T-helper 22 cell (primary cell): Measurements from ENCODE around the gene NSG1.

Source experiments
- DNase-seq: peaks from one replicate; pipeline ENCODE4 v3.0.0-alpha.2; 2020; ENCODE audit warnings: low read depth

Gene NSG1

DNA sequence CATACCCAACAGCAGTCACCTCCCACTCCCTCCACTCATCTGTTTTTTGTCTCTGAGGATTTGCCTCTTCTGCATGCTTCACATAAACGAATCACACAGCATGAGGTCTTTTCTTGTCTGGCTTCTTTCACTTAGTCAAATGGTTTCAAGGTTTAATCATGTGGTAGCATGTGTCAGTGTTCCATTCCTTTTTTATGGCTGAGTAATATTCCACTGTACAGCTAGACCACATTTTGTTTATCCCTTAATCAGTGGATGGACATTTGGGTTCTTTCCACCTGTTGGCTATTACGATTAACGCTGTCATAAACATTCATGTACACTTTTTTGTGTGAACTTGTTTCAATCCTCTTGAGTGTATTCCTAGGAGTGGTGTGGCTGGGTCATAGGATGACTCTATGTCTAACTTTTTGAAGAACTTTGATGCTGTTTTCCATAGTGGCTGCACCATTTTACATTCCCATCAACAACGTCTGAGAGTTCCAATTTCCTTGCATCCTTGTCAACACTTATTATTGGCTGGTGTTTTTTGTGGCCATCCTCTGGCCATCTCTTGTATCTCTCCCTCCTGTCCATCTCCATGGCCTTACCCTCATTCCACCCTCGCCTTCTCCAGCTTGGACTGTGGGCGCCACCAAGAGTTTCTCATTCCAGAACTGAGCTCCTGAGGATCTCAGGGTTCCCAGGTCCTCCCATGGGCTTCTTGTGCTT, 12.4 kb upstream of the NSG1 start:
- no peak for DNase-seq

DNA sequence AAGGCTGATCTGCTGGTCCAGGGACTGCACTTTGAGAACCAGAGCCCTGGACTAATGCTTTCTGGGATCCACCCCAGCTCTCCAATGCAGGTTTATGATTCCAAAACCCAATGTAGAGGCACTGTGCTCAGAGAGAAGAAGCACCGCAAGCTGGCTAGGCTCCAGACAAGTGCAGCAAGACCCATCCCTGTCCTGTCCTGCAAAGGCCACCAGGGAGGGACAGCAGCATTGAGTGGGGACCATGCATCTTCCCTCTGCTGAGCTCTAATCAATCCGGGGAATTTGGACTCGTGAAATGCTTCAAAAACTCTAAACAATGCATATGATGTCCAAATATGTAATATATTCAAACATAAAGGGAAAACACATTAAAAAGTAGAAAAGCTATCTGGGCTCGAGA, 10.8 kb upstream of the NSG1 start:
- no peak for DNase-seq

DNA sequence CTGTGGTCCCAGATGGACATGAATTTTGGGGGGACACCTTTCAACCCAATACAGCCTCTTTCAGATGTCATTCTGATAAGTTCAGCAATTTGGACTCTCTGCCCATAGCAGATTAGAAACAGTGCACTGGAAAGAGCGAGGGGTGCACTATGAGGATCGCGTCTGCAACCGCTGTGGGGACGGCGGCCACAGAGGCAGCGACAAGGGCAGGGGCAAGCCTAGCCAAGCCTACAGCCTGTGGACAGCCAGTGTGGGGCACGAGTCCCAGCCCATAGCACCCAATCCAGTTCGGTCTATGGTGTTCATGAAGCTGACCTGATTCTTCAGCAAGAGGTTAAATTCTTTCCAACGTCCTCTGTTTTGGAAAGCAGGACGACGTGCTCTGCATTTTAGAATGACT, 9.7 kb upstream of the NSG1 start:
- DNase-seq, result no peak

DNA sequence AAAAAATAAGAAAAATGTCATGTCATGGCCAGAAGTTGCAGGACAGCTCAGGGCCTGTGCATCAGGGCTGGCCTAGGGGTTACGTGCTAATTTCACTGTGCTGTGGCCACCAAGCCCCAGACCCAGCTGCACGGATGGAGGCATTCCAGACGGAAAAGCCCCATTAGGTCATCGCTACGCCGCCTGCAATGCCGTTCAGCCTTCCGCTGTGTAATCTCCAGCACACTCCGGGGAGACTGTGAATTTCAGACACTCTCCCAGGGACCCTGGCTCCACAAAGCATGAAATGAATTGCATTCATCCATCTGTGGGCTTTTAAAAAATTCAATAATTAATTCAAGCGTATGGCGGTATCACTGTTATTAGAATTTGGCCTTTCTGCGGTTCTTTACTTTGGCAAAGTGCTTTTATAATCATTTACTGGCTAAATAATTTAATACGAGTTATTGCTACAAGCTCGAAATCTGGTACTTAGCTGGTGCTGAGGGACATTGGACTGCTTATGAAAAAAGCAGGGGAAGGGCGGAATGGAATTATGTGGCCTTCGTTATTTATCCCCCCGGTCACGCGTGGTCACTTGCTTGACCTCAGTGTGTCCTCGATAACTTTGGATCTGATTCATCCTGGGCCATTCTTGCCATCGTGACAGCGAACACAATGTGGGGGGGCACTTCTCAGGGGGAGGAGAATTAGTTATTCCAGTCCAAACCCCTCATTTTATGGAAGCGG, 9.0 kb upstream of the NSG1 start:
- no peak for DNase-seq

DNA sequence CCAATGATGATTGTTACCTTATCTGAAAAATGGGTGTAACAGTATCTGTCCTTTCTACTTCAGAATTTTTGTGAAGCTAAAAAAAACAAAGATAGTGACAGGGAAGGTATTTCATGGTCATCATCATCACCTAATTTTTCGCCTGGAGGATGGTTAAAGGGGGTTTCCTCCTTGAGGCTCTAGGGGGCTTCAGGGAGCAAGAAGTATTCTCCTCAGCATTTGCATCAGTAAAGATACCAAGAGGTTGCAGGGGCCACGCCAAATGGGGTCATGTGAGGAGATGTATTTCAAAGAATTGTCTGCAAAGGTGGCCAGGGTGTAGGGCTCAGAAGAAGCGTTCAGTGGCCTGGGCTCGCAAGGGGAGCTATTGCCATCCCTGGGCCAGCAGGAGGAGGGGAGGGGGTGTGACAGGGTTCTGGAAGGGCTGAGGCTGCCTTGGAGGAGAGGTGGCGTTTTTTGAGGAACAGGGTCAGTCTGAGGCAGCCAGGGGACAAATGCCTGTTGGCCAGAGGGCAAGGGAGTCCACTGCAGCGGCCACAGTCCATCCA, 7.3 kb upstream of the NSG1 start:
- no peak for DNase-seq

DNA sequence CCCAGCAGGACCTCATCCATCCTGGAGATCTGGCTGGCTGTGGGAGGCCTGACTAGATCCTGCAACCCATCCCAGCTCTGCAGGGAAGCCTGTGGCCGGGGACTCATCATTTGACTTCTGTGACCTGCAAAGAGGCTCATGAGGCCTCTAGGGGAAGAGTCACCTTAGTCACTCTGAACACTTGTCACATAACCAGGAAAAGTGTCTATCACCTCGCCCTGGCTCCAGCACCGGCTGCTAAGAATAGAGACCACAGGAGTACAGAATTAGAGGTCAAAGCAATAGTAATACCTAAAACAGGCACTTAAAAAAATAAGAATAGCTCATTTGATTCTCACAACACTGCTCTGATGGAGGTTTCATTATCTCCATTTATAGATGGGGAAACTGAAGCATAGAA, 3.8 kb upstream of the NSG1 start:
- DNase-seq, result no peak

DNA sequence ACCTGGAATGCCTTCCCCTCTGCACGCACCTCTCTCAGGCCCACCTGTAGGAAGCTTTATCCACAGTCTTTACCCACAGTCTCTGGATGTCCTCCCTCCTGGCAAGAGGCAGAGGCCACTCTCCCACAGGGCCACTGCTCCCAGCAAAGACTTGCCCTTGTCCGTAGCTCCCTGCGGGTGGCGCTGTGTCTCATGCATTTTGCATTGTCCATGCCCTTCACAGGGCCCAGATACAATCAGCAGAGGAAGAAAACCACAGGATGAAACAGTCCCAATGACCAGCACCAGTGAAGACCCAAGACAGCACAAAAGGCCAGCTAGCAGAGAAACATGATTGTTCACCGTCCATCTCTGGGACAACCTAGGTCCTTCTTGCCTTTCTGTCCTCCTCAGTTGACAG, 2.1 kb upstream of the NSG1 start:
- no peak for DNase-seq

DNA sequence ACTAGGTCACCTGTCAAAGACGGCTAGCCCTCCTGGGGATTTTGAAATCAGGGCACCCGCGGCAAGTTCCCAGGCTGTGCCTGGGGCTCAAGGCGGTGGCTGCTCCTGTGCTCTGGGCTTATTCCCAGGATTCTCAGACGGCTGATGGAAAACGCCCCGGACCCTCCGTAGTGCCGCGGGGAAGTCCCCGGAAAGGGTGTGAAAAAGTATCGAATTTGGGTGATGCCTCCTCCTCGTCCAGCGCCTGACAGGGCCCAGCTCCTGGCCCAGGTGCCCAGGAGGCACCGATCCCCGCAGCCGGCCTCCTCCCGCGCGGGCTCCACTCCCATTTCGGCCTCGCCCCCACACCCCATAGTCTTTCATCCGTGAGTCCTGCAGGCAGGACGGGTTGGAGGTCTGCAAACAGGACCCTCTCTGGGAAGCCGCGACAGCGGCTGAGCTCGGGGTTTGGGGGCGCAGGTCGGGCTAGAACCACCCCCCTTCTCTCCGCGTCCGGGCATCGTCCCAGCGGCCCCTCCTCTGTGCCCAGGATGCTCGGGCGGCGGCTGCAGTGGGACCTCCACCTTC, 1.1 kb upstream of the NSG1 start:
- DNase-seq, result no peak

DNA sequence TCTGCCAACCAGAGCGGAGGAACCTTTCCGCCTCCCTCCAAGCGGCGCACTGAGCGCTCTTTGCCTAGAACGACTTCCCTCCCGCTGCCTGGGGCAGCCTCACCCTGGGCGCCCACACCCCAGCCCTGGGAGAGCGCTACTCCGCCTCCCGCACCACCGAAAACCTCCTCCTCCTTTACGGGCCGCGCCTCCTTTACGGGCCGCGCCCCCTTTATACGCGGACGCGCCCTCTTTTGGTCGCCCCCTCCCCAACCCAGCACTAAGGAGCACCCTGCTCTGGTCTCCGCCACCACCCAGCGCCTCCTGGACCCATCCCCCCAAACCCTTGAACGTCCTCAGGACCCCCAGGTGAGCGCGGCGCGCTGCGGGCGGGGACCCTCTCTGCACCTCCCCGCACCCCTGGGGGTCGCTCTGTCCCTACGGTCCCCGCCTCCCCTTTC, 586 bp upstream of the NSG1 start:
- peak; percentile 7 for DNase-seq

DNA sequence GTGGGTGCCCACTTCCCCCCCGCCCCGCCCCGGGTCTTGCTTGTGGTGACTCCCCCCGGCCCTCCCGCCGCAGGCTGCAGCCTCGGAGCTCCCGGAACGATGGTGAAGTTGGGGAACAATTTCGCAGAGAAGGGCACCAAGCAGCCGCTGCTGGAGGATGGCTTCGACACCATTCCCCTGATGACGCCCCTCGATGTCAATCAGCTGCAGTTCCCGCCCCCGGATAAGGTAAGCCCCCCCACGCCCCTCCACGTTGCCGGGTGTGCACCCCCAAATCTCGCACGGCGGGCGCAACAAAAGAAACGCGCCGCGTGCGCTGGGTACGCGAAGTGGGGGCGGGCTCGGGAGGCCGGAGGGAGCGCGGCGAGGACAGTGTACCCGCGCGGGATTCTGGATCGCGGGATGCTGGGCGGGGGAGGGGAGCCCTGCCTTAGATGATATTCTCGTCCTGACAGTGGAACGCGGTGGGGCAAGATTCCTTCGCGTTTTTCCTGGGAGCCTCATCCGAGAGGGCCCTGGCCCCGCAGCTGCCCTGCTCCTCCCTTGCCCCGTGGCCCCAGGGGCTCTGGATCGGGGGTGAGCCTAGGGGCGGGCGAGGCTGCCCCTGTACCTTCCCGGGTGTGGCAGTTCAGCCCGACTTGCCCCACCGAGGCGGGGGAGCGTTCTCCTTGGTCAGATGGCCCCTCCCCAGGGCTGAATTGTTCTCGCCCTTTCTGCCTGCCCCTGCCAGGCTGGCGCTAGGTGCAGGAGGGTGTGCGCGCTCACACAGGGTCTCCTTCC, 819 bp downstream of the NSG1 start:
- DNase-seq, result no peak

DNA sequence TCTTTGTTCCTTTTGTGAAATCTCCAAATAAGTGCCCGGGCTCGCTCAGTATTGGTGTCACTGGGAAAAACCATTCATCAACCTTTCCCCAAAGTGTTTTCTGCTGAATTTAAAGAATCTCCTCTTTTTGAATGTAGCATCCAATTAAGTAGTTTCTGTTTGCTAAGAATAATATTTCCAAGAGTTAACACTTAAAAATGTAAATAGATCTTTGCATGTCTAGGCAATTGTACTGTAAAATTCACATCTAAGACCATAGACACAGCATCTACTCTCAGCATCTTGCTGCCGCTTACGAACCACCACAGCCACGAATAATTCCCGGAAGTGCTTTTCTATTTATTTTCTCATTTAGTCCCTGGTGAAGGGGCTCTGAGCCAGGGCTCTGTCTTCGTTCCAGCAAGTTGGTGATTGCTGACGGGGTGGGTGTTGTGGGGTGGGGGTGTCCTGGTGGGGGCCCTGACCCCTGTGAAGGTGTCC, 1.4 kb downstream of the NSG1 start:
- no peak for DNase-seq

DNA sequence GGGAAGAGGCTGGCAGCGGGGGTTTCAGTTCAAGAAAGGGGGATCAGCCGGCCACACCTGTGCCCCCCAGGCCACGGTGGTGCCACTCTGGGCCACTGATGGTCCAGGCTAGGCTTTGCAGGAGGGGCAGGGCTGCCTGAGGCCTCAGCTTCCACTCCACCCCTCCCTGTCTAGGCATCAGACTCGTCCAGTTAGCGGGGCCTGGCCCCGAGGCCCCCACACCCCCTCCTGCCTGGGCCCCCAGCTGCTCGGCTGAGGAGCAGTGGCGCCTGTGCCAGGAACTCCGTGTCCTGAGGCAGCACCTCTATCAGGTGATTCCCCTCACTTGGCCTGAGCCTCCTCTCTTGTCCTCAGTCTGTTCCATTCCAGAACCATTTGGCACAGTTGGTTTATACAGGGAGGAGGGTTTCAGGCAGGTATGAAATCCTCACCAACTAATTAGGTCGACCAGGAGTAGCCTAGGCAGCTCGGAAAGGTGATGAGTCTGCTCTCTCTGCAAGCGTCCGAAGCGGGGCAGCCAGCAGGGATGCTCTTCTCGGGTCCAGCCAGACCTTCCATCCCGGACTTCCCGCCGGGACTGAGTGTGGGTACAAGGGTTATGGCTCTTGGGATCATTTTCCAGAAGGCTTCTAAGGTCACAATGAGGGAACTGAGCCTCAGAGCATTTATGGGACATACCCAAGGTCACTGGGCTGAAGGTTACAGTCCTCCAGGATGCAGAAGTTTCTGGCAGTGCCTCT, 2.1 kb downstream of the NSG1 start:
- no peak for DNase-seq

DNA sequence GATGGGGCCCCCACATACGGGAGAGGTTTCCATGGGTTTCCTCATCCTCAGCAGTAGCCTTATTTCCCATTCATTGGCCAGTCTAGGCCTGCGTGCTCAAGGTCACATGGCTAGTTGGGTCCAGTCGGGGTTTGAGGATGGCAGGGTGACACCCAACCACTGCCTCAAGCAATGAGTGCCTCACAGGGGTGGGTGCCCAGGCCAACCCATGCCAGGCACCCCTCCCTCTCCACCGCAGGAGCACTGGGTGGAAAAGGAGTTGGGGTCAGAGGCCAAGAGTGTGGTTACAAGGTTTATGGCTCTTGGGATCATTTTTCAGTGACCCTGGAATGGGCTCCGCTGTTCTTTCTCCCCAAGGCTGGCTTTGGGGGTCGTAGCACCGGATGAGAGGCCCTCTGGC, 3.1 kb downstream of the NSG1 start:
- no peak for DNase-seq

DNA sequence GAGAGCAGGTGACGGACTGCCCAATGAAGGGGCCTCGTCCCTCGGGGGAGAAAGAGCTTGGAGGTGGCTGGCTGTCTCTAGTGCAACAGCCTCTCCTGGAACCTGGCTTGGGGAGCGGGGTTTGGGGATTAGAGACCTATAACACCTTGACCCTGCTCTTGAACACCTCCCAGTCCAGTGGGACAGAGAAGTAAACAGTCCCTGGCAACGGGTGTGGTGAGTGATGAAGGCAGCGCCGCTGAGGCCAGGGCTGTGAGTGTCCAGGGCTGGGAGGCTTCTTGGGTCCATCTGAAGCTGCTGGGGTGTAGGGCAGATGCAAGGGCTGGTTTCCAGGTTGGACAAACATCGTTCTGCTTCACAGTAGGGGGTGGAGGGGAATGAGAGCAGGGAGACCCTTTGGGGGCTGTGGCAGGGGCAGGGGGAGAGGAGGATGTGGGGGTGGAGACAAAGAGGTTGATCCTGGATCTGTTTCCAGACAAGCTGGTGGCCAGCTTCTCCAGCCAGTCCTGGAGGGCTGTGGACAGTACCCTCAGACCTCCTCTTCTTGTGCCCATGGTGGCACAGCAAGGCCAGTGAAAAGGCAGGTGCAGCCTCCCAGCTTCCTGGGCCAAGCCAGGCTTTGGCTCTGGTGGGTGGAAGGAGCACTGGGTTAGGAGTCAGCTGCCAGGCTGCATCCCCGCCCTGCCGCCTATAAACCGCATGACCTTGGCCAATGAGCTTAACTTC, 3.8 kb downstream of the NSG1 start:
- no peak for DNase-seq

DNA sequence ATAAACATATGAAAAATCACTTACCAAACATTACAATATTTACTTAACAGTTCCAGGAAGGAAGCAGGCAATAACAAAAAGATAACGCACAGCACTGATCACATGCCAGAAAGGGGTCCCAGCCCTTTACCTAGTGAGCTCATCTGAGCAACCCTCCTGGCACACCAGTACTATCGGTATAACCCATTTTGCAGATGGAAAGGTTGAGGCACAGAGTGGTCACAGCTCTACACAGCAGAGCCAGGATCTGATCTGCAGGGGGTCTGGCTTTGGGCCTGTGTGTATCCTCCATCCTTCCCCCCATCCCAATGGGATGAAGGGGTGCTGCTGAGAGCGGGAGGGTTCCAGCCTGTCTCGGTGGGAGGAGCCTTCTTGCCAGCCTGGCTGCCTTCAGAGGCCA, 5.0 kb downstream of the NSG1 start:
- DNase-seq, result no peak

DNA sequence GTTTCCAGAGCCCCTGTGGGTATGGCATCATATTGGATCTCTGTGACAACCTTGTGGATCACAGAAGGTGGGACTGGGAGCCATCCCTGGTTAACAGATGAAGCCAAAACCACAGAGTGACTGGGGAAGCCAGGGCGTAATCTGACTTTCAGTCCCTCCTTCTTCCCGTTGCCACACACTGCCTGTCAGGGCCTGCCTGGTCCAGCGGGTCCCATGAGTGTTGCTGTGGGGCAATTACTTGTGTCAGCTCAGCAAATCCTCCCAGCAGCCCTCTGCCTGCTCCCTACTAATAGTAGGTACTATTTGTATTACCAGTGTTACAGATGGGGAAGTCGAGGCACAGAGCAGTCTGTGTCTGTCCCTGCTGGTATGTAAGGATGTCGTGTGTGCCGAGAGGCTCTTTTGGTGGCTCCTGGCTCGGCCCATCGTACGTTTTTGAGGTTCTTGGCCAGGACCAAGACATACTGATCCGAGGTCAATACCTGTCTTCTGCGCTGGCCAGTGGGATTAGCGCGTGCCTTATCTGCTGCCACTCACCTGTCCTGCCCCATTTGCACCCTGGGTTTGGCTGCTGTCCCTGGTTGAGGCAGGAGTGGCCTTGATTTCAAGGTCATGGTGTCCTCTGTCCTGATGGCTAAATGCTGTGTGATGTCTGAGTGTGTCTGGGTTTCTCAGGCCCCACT, 5.7 kb downstream of the NSG1 start:
- DNase-seq, result no peak

DNA sequence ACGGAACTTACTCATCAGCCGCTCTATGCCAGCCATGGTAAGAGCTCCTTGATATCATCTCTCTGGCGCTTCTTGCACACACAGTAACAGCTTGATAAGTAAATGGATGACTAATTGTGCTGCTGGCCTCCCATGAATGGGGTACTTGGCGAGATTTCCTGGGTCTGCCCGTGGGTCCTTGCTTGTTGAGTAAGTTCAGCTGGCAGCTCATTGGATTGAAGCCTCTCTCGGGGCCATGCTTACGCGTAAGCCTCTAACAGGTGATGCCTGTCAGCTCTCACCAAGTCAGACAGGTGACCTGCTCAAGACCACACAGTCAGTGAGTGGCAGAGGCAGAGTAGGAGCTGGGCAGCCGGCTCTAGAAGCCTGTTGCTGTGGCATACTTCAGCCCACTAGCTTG, 7.7 kb downstream of the NSG1 start:
- no peak for DNase-seq

DNA sequence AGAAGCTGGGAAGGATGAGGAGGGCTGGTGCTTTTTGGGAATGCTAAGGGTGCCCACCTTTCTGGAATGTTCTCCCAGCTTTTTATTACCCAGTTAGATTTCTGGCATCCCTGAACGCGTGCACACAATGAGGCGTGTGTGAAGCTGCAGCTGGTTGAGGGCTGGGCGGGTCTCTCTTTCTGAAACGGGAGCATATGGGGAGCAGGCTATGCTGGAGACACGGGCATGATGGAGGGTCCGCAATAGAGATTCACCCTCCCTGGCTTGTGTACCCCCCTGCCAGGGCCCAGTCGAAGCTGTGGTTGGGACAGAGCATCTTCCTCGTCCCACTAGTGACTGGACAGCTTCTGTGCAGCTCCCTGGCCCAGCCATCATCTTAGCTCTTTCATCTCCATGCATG, 8.5 kb downstream of the NSG1 start:
- DNase-seq, result no peak

DNA sequence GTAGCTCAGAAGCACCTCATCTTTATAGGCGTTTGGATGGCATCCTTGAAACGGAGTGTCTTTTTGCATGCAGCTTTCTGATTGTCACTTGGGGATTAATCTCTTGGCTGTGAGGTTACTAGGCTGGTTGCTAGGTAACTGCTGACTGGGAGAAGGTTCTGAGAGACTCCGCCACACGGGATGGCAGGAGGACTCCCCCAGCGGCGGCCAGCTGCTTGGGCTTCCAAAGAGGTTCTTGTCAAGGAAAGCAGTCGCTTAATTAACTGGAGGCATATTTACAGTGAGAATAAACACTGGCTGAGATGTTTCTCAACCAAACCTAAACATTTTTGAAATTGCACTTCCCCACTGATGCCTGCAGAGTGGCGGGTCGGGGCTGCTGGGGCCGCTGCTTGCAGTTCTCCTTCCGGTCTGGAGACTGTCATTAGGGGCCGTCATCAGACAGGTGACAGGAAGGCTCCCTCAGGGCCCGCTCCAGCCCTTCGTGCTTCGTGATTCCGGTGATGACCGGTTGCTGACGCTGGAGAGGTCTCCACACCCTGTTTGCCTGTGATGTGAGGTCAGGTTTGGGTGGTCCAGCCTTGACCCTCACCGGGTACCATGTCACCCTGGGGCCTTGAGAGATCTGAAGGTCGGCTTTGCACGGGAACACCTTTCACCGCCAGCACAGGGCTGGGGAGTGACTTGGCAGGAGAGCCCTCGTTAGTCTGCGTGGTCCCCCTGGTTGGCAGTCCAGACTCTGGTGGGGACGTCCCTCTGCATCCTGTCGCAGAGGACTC, 9.1 kb downstream of the NSG1 start:
- DNase-seq, result no peak
